ENCODE results near the gene MRPL58. TPM values are rescaled to one million over a fixed set of nuclear protein-coding genes. Genes with fewer than 3 reads are reported as not detected.

The MRPL58 gene
- total RNA-seq, 1 donor from 2014 or later: 52.8 TPM

GRCh38 chr17:75067856-75068255 is 55.4 kb downstream of the MRPL58 start:
- Histone ChIP-seq H3K9ac (no peak overlapping the region), H3K27me3 (no peaks in the 10 kb centered on the region), H3K4me2 (no peak overlapping the region), H4K20me1 (ENCODE audit: low read depth) (no peaks in the 10 kb centered on the region), H3K79me2 (ENCODE audit: low read depth) (no peaks in the 10 kb centered on the region), H3K36me3 (no peaks in the 10 kb centered on the region), H2AFZ (replicated peaks) (no peak overlapping the region), H3K4me3 (no peak overlapping the region), H3F3A (ENCODE audit: low read depth) (no peaks in the 10 kb centered on the region), H3K9me3 (ENCODE audit: low read depth) (no peaks in the 10 kb centered on the region), H3K27ac (no peak overlapping the region), H3K4me1 (no peaks in the 10 kb centered on the region)
- TF ChIP-seq EZH2 (IDR thresholded peaks at IDR 0.05): no peak
- no peak for TF ChIP-seq CTCF (IDR thresholded peaks at IDR 0.05)
- no peak for TF ChIP-seq EZH2phosphoT487 (IDR thresholded peaks at IDR 0.05)
- Mint-ChIP-seq H3K36me3 (peaks cover 13% of the 10 kb centered on the region), H3K4me3 (no peak overlapping the region), H3K27me3 (ENCODE audit: insufficient read depth, low read depth) (peaks cover 7% of the 10 kb centered on the region), H3K27ac (no peak overlapping the region), H3K4me1 (no peaks in the 10 kb centered on the region), H3K9me3 (no peaks in the 10 kb centered on the region)
- no peak for DNase-seq (ENCODE audit: low spot score)

GRCh38 chr17:75068750-75069149 is 56.3 kb downstream of the MRPL58 start:
- Histone ChIP-seq H3K36me3 (no peaks in the 10 kb centered on the region), H3K27ac (no peak overlapping the region), H4K20me1 (ENCODE audit: low read depth) (no peaks in the 10 kb centered on the region), H3K9ac (no peak overlapping the region), H2AFZ (replicated peaks) (no peak overlapping the region), H3K4me1 (no peaks in the 10 kb centered on the region), H3K79me2 (ENCODE audit: low read depth) (no peaks in the 10 kb centered on the region), H3K27me3 (no peaks in the 10 kb centered on the region), H3K9me3 (ENCODE audit: low read depth) (no peaks in the 10 kb centered on the region), H3K4me3 (no peak overlapping the region), H3K4me2 (no peak overlapping the region), H3F3A (ENCODE audit: low read depth) (no peaks in the 10 kb centered on the region)
- no peak for DNase-seq (ENCODE audit: low spot score)
- no peak for TF ChIP-seq EZH2phosphoT487 (IDR thresholded peaks at IDR 0.05)
- TF ChIP-seq CTCF (IDR thresholded peaks at IDR 0.05): no peak
- H3K4me1 Mint-ChIP-seq: no peaks in the 10 kb centered on the region
- H3K9me3 Mint-ChIP-seq: no peaks in the 10 kb centered on the region
- H3K27me3 Mint-ChIP-seq (ENCODE audit: insufficient read depth, low read depth): peaks cover 7% of the 10 kb centered on the region
- H3K27ac Mint-ChIP-seq: peak overlapping the region; percentile 8
- H3K4me3 Mint-ChIP-seq: no peak overlapping the region
- H3K36me3 Mint-ChIP-seq: peaks cover 8% of the 10 kb centered on the region

- Histone ChIP-seq H3K27me3 (no peaks in the 10 kb centered on the region), H3K9ac (no peak overlapping the region), H3F3A (ENCODE audit: low read depth) (no peaks in the 10 kb centered on the region), H3K4me3 (no peak overlapping the region), H3K9me3 (ENCODE audit: low read depth) (no peaks in the 10 kb centered on the region), H4K20me1 (ENCODE audit: low read depth) (no peaks in the 10 kb centered on the region), H3K79me2 (ENCODE audit: low read depth) (no peaks in the 10 kb centered on the region), H3K4me1 (no peaks in the 10 kb centered on the region), H3K36me3 (no peaks in the 10 kb centered on the region), H2AFZ (replicated peaks) (no peak overlapping the region), H3K4me2 (no peak overlapping the region), H3K27ac (no peak overlapping the region)
- H3K9me3 Mint-ChIP-seq: no peaks in the 10 kb centered on the region
- H3K4me1 Mint-ChIP-seq: no peaks in the 10 kb centered on the region
- H3K36me3 Mint-ChIP-seq: no peaks in the 10 kb centered on the region
- no peak overlapping the region for H3K4me3 Mint-ChIP-seq
- H3K27me3 Mint-ChIP-seq (ENCODE audit: insufficient read depth, low read depth): peaks cover 4% of the 10 kb centered on the region
- DNase-seq (ENCODE audit: low spot score): no peak
- H3K27ac Mint-ChIP-seq: peak overlapping the region; percentile 63
- no peak for TF ChIP-seq EZH2phosphoT487 (IDR thresholded peaks at IDR 0.05)
- no peak for TF ChIP-seq CTCF (IDR thresholded peaks at IDR 0.05)
- TF ChIP-seq EZH2 (IDR thresholded peaks at IDR 0.05): no peak
Observed at GRCh38 chr17:75069783-75070182, 57.3 kb downstream of the MRPL58 start.

Small RNAs within 50 kb of the gene (small RNA-seq; reads per million reads assigned to genes)
- not detected for gene AC111186.1
- not detected for gene RN7SL573P
- not detected for gene RNU6-362P

Other genes starting within 250 kb of the MRPL58 start
- gene NAT9, start 236.3 kb upstream of the MRPL58 start, total RNA-seq (ENCODE audit: low replicate concordance): 68.9 and 75.3 TPM in 2 replicates
- gene GRIN2C, start 152.8 kb upstream of the MRPL58 start, total RNA-seq (ENCODE audit: low replicate concordance): 0.03 TPM in 1 of 2 replicates, not detected in the other
- gene FDXR, start 139.7 kb upstream of the MRPL58 start, total RNA-seq (ENCODE audit: low replicate concordance): 7.4 and 25.3 TPM in 2 replicates
- gene FADS6, start 119.0 kb upstream of the MRPL58 start, total RNA-seq (ENCODE audit: low replicate concordance): 0.36 TPM in 1 of 2 replicates, not detected in the other
- 0.25 TPM in 1 of 2 replicates, not detected in the other for gene USH1G, start 89.4 kb upstream of the MRPL58 start, total RNA-seq (ENCODE audit: low replicate concordance)
- gene OTOP2, start 88.4 kb upstream of the MRPL58 start, total RNA-seq (ENCODE audit: low replicate concordance): not detected in 2 replicates
- gene OTOP3, start 76.8 kb upstream of the MRPL58 start, total RNA-seq (ENCODE audit: low replicate concordance): not detected in 2 replicates
- 3.5 and 5.0 TPM in 2 replicates for gene HID1, start 39.9 kb upstream of the MRPL58 start, total RNA-seq (ENCODE audit: low replicate concordance)
- gene CDR2L, start 25.0 kb upstream of the MRPL58 start, total RNA-seq (ENCODE audit: low replicate concordance): 4.0 and 15.8 TPM in 2 replicates
- gene ATP5PD, start 34.3 kb downstream of the MRPL58 start, total RNA-seq (ENCODE audit: low replicate concordance): 209 and 268 TPM in 2 replicates
- 28.9 and 32.9 TPM in 2 replicates for gene KCTD2, start 34.6 kb downstream of the MRPL58 start, total RNA-seq (ENCODE audit: low replicate concordance)
- 3.4 and 19.9 TPM in 2 replicates for gene SLC16A5, start 75.3 kb downstream of the MRPL58 start, total RNA-seq (ENCODE audit: low replicate concordance)
- gene ARMC7, start 97.3 kb downstream of the MRPL58 start, total RNA-seq (ENCODE audit: low replicate concordance): 1.9 and 4.3 TPM in 2 replicates
- 45.8 and 117 TPM in 2 replicates for gene NT5C, start 119.1 kb downstream of the MRPL58 start, total RNA-seq (ENCODE audit: low replicate concordance)
- 236 and 286 TPM in 2 replicates for gene JPT1, start 141.8 kb downstream of the MRPL58 start, total RNA-seq (ENCODE audit: low replicate concordance)
- gene SUMO2, start 170.3 kb downstream of the MRPL58 start, total RNA-seq (ENCODE audit: low replicate concordance): 250 and 372 TPM in 2 replicates
- 58.2 and 88.6 TPM in 2 replicates for gene NUP85, start 193.0 kb downstream of the MRPL58 start, total RNA-seq (ENCODE audit: low replicate concordance)
- 28.0 and 37.3 TPM in 2 replicates for gene GGA3, start 248.9 kb downstream of the MRPL58 start, total RNA-seq (ENCODE audit: low replicate concordance)
- 43.3 and 48.7 TPM in 2 replicates for gene MRPS7, start 249.2 kb downstream of the MRPL58 start, total RNA-seq (ENCODE audit: low replicate concordance)